GM18858 (cell line): ENCODE results near the gene HSD3B2.
"Not testable (repeated sequence)": the region's sequence is repeated elsewhere in the genome, so short reads cannot be mapped to it uniquely, and the experiment has no call there.

Source experiments
- ATAC-seq: cut with Tn5 transposase; IDR thresholded peaks from one replicate; pipeline ENCODE4 v1.9.1; 2021; ENCODE audit not compliant: unreplicated experiment

Gene HSD3B2

DNA sequence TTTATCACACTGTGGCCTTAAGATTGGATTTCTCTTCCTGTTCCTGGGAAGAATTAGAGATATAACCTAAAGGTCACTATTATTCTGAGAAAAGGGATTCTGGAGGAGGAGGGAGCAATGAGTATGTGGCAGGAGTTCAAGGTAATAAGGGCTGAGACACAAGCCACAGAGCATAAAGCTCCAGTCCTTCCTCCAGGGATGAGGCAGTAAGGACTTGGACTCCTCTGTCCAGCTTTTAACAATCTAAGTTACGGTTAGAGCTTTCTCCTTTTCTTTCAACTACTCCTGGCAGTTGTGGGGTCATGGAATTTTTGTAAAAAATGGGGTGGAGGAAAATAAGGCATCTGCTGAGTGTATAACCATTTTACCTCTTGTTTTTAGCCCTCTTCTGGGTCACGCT, at the start of gene HSD3B2:
HSD3B2 (plus strand) TSS at position 201 of the 400 bp plus-strand sequence. CDS start 270 bp downstream, outside the sequence.
- ATAC-seq = no peak

DNA sequence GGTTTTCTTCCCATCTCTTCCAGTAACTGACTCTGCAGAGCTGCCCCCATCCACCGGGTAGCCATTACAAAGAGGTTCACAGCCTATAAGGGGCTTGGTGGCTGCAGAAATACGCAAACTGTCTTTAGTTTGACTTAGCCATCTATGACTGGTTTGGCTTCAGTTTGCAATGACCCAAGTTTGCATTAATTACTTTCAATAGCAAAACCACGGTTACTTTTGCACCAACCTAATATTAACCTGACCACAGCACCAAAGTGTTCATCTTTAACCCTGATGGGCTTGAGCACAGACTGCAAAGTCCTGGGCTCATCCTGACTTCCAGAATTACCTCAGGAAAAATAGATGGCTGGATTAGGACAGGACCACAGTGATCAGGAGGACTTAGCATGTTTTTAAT, 48.5 kb upstream of the HSD3B2 start:
- no peak for ATAC-seq

DNA sequence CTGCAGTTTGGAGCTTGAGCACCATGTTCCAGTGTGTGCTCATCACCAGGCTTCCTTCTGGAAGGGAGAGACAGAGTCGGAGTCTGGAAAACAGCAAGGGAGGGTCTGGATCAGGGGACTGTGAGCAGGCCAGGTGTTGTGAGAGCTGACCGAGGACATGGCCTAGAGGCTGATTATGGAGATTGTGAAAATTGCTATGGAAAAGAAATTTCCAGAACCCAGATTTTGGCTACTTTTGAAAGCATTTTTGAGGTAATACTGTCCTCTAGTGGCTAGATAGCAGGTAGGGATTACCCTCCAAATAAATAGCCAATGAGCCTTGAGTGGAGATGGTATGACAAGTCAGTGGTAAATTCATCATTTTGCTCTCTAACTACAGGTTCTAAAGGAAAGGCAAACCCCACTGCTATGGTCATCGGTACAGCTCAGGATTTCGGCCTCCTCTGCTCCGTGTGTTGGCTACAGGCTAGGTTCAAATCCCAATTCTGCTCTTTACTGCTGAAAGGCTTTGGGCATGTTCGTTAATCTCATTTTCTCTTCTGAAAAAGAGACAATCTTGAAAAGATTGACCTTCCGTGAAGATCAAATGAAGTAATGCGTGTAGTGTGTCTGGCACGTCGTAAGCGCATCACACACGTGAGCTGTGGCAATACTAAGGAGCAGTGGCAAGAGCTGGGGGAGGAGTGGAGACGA, 47.4 kb upstream of the HSD3B2 start:
- no peak for ATAC-seq

- ATAC-seq = no peak
Observed at GRCh38 chr1:119368554-119368953, 46.4 kb upstream of the HSD3B2 start, which contains the start of gene HAO2. Gene HAO2 (plus strand): TSS chr1:119368785. CDS start chr1:119381086, 12,301 bp downstream.

DNA sequence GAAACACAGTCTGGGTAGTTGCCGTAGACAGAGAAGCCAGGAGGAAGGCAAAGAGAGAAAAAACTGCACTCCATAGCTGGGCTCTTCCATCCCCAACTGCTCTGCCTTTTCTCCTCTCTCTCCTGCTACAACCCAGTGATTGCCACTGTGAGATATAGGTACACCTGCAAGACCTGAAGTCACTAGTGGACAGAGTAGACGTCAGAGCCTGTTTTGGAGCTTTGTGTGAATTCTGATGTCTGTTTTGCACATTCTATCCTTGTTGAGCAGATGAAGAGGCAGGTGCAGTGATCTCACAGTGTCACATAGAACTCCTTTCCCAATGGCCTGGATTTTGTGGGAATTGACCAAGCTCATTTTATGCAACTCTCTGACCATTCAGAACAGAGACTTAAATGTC, 44.2 kb upstream of the HSD3B2 start:
- no peak for ATAC-seq

- ATAC-seq = no peak
Observed at GRCh38 chr1:119371815-119372214, 43.1 kb upstream of the HSD3B2 start.

GRCh38 chr1:119372503-119373086, 42.4 kb upstream of the HSD3B2 start:
- ATAC-seq = peak; percentile 54

- peak; percentile 44 for ATAC-seq
Observed at GRCh38 chr1:119373465-119373864, 41.5 kb upstream of the HSD3B2 start.

- ATAC-seq = no peak
Observed at GRCh38 chr1:119374208-119374874, 40.6 kb upstream of the HSD3B2 start.

- no peak for ATAC-seq
Observed at GRCh38 chr1:119375366-119375765, 39.6 kb upstream of the HSD3B2 start.

- ATAC-seq = no peak
Observed at GRCh38 chr1:119376594-119376993, 38.4 kb upstream of the HSD3B2 start.

DNA sequence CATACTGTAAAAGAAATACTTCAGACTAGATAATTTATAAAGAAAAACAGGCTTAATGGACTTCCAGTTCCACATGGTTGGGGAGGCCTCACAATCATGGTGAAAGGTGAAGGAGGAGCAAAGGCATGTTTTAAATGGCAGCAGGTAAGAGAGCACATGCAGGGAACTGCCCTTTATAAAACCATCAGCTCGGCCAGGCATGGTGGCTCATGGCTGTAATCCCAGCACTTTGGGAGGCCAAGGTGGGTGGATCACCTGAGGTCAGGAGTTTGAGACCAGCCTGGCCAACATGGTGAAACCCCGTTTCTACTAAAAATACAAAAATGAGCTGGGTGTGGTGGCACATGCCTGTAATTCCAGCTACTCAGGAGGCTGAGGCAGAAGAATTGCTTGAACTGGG, 37.4 kb upstream of the HSD3B2 start:
- ATAC-seq = not testable (repeated sequence)

GRCh38 chr1:119379117-119379516, 35.8 kb upstream of the HSD3B2 start:
- ATAC-seq = no peak

- no peak for ATAC-seq
Observed at GRCh38 chr1:119380304-119380703, 34.6 kb upstream of the HSD3B2 start.

DNA sequence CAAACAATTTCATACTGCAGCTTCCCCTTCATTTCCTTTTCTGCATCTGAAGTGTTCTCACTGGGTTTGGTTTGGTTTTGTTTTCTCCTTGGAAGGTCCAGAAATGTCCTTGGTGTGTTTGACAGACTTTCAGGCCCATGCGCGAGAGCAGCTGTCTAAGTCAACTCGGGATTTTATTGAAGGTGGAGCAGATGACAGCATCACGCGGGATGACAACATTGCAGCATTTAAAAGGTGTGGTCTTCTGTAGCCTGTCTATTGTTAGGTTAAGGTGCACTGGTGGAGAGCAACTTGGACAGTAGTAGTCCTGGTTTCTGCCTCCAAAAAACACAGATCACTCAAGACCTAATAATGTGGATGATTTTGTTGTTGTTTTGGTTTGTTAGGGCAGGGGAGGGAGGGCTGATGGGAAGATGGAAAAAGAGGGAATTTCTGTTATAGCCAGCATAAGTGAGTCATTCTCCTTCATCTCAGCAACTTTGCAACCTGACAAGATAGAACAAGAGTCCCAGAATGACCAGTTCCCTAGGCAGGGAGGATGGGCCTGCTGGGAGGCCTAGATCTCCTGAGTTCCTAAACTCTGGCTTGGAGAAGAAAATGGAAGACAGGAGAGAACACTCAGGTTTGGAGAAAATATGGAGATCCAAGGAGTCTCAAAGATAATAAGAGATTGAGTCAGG, 33.8 kb upstream of the HSD3B2 start:
- ATAC-seq = no peak

DNA sequence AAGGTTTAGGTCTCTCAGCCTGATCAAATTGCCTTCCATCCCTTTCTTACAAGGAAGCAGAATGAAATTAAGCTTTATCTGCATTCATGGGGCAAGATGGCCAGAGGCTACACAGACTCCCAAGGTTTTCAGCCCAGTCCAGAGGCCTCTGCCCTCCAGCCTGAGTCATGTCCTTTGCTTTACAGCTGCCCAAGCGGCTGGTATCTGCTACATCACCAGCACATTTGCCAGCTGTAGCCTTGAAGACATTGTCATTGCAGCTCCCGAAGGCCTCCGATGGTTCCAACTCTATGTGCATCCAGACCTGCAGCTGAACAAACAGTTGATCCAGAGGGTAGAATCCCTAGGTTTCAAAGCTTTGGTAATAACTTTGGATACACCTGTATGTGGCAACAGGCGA, 30.4 kb upstream of the HSD3B2 start:
- no peak for ATAC-seq

DNA sequence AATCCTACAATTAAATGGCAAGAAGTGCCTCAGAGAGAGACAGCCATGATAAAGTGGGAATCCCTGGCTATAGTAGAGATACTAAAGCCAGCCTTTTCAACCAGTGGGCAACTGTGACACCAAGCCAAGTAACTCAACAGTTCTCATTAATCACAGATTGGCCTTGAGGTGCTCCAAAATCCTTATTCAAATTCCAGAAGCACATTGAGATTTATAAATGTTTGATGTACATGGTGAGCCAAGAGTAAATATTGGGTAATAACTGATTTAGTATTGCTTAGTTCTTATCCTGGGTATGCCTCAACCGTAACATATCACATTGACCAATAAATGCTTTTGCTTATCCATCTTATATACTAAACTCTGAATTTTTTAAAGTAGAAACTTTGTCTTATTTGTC, 29.3 kb upstream of the HSD3B2 start:
- no peak for ATAC-seq

DNA sequence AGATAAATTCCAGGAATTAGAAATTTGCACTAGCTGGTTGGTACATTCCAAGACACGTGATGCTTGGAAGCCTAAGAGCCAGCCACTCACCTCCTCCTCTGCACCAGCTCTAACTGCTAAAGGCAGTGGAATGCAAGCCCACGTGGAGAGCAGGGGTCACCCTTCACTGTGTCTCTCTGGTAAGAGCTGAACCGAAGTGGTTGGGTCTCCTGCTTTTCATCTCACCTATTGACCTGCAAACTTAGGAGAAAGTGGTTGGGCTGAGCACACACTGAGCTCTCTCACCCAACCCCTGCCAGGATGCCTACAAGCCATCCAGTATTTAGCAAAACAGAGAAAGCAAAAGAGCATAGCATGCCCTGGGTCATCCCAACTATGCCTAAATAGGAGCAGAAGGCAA, 27.1 kb upstream of the HSD3B2 start:
- no peak for ATAC-seq

- ATAC-seq = no peak
Observed at GRCh38 chr1:119388450-119388849, 26.5 kb upstream of the HSD3B2 start.

DNA sequence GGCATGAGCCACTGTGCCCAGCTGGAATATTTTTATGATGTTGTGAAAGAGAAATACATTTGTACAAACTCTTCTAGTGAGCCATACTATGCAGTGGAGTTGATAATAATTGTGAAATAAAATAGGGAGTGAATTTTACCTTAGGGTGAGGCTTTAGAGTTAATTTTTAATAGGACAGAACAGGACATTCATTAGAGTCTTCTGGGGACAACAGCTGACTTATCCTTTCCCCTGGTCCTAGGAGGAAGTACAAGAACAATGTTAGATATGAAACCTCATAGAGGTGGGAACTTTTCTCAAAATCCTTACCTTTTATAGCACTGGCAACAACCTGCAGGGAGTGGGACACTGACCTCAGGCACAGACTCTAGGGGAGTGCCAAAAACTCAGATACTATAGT, 24.4 kb upstream of the HSD3B2 start:
- ATAC-seq = no peak

DNA sequence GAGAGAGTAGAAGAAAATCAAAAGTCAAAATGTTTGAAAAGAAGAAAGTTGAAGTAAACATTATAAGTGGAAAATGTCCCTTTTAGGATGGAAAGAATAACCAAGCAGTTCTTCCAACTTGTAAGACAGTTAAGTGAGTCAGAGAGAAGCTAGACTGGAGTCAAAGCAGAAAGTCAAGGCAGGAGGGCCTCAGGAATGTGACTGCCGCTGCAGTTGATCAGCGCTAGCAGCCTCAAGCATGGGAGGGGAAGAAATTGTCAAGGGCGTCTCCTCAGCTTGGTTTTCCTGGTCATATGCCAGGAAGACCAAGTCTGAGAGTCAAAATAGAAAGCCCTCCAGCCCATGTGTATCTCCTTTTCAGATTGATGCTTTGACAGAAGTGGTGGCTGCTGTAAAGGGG, 23.2 kb upstream of the HSD3B2 start:
- no peak for ATAC-seq

DNA sequence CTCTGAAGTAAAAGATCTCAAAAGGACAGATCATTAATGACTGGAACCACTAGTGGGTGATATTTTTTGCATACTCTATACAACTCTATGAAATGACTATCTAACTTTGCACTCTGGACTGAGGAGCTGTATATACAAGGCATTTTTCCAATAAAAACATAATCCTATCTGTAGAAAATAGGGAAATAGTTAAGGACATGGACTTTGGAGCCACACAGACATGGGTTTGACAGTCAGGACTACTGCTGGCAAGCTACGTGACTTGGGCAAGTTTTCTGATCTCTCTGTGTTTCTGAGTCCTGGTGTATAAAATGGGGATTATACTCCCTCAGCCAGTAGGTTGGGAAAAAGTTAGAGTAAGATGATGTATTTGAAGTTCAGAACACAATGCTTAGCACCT, 20.9 kb upstream of the HSD3B2 start:
- no peak for ATAC-seq
